Measurements from ENCODE around the gene VILL. TPM values are rescaled to one million over a fixed set of nuclear protein-coding genes. Genes with fewer than 3 reads are reported as not detected.

VILL gene
- total RNA-seq, 1 donor from 2014 or later: 1.7 TPM

- Mint-ChIP-seq H3K27ac (ENCODE audit: unreplicated experiment) (peak overlapping the region; percentile 84), H3K9me3 (ENCODE audit: low read depth) (peaks cover 5% of the 10 kb centered on the region), H3K36me3 (ENCODE audit: low read depth) (peaks cover 7% of the 10 kb centered on the region), H3K4me1 (ENCODE audit: low read depth) (peaks cover 37% of the 10 kb centered on the region), H3K27me3 (ENCODE audit: low read depth) (no peaks in the 10 kb centered on the region), H3K4me3 (ENCODE audit: unreplicated experiment) (no peak overlapping the region)
- no peak for TF ChIP-seq CTCF (IDR thresholded peaks at IDR 0.05)
- DNase-seq (ENCODE audit: low spot score): no peak
Observed at GRCh38 chr3:37956723-37957538, 33.7 kb upstream of the VILL start.

GRCh38 chr3:37957539-37957936 lies 33.0 kb upstream of the VILL start:
- Mint-ChIP-seq H3K27me3 (ENCODE audit: low read depth) (no peaks in the 10 kb centered on the region), H3K4me1 (ENCODE audit: low read depth) (peaks cover 37% of the 10 kb centered on the region), H3K36me3 (ENCODE audit: low read depth) (peaks cover 5% of the 10 kb centered on the region), H3K9me3 (ENCODE audit: low read depth) (peaks cover 1% of the 10 kb centered on the region), H3K27ac (ENCODE audit: unreplicated experiment) (peak overlapping the region; percentile 84), H3K4me3 (ENCODE audit: unreplicated experiment) (no peak overlapping the region)
- TF ChIP-seq CTCF (IDR thresholded peaks at IDR 0.05): no peak
- DNase-seq (ENCODE audit: low spot score): no peak

- Mint-ChIP-seq H3K36me3 (ENCODE audit: low read depth) (peaks cover 4% of the 10 kb centered on the region), H3K27ac (ENCODE audit: unreplicated experiment) (peak overlapping the region; percentile 62), H3K4me3 (ENCODE audit: unreplicated experiment) (no peak overlapping the region)
Observed at GRCh38 chr3:37961622-37962431, 28.8 kb upstream of the VILL start.

GRCh38 chr3:37963016-37963415 lies 27.6 kb upstream of the VILL start:
- H3K36me3 Mint-ChIP-seq (ENCODE audit: low read depth): peaks cover 4% of the 10 kb centered on the region
- no peaks in the 10 kb centered on the region for H3K9me3 Mint-ChIP-seq (ENCODE audit: low read depth)
- H3K4me3 Mint-ChIP-seq (ENCODE audit: unreplicated experiment): no peak overlapping the region
- no peaks in the 10 kb centered on the region for H3K27me3 Mint-ChIP-seq (ENCODE audit: low read depth)
- H3K27ac Mint-ChIP-seq (ENCODE audit: unreplicated experiment): peak overlapping the region; percentile 77
- peaks cover 33% of the 10 kb centered on the region for H3K4me1 Mint-ChIP-seq (ENCODE audit: low read depth)
- DNase-seq (ENCODE audit: low spot score): no peak
- no peak for TF ChIP-seq CTCF (IDR thresholded peaks at IDR 0.05)

More at GRCh38 chr3:37961622-37962431, 28.8 kb upstream of the VILL start:
- Mint-ChIP-seq H3K27me3 (ENCODE audit: low read depth) (no peaks in the 10 kb centered on the region), H3K4me1 (ENCODE audit: low read depth) (peaks cover 39% of the 10 kb centered on the region), H3K9me3 (ENCODE audit: low read depth) (no peaks in the 10 kb centered on the region)
- no peak for DNase-seq (ENCODE audit: low spot score)
- TF ChIP-seq CTCF (IDR thresholded peaks at IDR 0.05): no peak

GRCh38 chr3:37963635-37964034 lies 27.0 kb upstream of the VILL start:
- H3K4me3 Mint-ChIP-seq (ENCODE audit: unreplicated experiment): no peak overlapping the region
- no peak for DNase-seq (ENCODE audit: low spot score)
- peaks cover 33% of the 10 kb centered on the region for H3K4me1 Mint-ChIP-seq (ENCODE audit: low read depth)
- peaks cover 5% of the 10 kb centered on the region for H3K36me3 Mint-ChIP-seq (ENCODE audit: low read depth)
- no peak overlapping the region for H3K27ac Mint-ChIP-seq (ENCODE audit: unreplicated experiment)
- TF ChIP-seq CTCF (IDR thresholded peaks at IDR 0.05): no peak
- no peaks in the 10 kb centered on the region for H3K27me3 Mint-ChIP-seq (ENCODE audit: low read depth)
- no peaks in the 10 kb centered on the region for H3K9me3 Mint-ChIP-seq (ENCODE audit: low read depth)
